Dermis blood vessel endothelial cell (primary cell): ENCODE data around the gene PPME1. TPM values are rescaled to one million over a fixed set of nuclear protein-coding genes. Genes with fewer than 3 reads are reported as not detected.

ENCODE experiments used
- DNase-seq: peaks from one replicate; pipeline ENCODE4 v3.0.0; 2010
- total RNA-seq: library from RNA; depleted of rRNA; stranded (reverse); fragments of >200 nt; gene quantifications from 2 replicates; pipeline ENCODE4 v1.2.3, GENCODE V29; 2014

Gene PPME1
- total RNA-seq, 1 donor from 2014 or later, result 15.1 TPM

DNA sequence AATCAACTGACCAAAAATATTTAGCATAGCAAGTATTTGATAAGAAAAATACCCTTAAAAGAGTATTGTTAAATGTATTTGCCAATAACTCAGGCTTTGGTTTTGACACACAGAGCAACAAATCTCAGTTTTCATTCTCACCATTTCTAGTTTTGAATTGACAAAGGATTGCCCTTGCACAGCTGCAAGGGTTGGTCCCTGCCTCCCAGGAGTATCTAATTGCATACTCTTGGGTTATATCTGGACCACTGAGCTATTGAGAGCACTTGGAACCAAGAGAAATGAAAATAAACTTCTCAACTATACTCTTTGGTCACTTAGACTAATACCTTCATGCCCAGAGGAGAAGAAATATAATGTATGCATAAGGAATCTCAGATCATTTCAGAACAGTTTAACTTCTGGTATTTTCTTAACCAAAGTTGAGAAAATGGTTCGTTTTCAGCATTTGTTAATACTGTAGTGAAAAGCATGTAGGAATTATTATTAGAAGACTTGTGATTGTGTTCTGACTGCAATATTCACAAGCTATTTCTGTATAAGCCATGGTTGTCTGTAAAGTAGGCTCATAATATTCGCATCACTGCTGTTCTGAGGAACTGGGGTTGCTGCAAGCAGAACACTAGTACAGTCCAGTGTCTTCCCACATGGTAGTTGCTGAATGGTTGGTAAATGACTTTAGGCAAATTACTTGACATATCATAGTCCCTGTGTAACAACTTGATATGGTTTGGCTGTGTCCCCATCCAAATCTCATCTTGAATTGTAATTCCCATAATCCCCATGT is 8.2 kb upstream of the PPME1 start:
- DNase-seq, result no peak

DNA sequence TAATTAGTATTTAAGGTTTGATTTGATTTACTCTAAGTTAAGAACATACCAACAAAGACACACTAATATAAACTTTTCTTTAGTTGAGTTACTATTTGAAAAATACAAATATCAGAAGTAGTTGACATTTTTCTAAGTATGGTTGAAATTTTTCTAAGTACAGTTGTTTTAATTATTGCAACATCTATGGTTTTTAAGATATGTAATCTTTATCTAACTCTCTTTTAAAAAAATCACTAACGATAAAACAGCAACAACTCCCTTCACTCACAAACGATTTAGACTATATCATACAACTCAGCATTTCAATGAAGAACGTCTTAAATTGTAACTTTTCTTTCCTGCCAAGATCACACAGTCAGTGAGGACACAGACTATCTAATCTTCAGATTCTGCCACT is 2.3 kb upstream of the PPME1 start:
- no peak for DNase-seq

- DNase-seq, result peak; percentile 18
These were observed 1.2 kb upstream of the PPME1 start for GRCh38 chr11:74169738-74170458.

GRCh38 chr11:74171630-74171968 is 510 bp downstream of the PPME1 start:
- DNase-seq, result no peak

DNA sequence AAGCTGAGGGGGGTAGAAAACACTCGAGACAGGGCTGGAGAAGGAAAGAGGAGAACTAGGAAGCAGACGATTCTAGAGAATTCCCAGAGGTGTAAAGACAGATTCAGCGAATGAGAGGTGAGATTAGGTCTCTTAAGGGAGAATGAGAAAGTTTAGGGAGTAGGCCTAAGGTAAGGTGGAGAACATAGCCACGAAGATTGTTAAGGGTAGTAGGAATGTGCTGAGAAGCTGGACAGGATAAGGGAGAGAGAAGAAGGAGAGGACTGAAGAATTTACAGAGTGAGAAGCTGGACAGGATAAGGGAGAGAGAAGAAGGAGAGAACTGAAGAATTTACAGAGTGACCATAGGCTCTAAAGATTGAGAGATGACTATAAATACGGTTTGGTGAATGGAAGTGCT is 908 bp downstream of the PPME1 start:
- peak; percentile 12 for DNase-seq

GRCh38 chr11:74175920-74176319 is 4.8 kb downstream of the PPME1 start:
- no peak for DNase-seq

DNA sequence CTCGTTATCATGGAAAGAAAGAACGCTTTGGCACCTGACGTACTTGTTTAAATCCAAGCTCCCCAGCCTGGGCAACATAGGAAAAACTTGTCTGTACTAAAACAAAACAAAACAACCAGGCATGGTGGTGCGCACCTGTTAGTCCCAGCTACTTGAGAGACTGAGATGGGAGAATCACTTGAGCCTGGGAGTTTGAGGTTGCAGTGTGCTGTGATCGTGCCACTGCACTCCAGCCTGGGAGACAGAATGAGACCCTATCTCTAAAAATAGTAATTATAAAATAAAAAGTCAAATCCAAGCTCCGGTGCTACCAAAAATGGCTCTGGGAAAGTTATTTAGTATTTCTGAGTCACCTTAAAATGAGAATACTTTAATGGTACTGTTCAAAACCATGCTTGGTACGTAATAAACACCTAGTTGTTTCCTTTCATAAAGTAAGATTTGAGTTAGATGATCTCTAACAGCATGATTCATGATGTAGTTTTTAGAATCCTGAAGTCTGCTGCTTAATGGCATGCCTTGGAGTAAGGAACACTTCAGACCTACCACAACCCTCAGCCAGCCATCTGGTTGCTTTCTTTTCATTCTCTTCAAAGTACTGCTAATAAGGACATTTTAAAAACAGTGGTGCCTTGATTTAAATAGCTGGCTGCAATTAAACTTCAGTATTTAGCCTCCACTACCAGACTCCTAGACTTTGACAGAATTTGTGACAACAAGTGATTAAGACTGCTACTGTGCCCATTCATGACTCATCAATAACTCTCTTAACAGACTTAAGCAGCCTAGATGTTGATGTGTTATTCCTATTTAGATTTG is 8.4 kb downstream of the PPME1 start:
- peak; percentile 30 for DNase-seq

DNA sequence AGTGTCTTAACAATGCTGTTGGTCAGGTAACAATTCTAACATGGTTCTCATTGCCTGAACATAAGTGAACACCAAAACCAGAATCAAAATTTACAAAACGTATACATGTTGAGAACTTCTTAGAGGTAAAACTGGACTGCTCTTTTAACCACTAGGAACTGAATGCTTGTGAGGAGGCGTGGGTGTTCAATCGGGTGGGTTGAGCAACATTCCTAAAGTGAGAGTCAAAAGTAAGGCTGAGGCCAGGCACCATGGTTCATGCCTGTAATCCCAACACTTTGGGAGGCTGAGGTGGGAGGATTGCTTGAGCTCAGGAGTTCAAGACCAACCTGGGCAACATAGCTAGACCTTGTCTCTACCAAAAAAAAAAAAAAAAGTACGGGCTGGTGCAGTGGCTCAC is 11.5 kb downstream of the PPME1 start:
- no peak for DNase-seq

- no peak for DNase-seq
These were observed 14.2 kb downstream of the PPME1 start for GRCh38 chr11:74185285-74185684.

GRCh38 chr11:74185695-74186094 is 14.6 kb downstream of the PPME1 start:
- DNase-seq, result no peak

DNA sequence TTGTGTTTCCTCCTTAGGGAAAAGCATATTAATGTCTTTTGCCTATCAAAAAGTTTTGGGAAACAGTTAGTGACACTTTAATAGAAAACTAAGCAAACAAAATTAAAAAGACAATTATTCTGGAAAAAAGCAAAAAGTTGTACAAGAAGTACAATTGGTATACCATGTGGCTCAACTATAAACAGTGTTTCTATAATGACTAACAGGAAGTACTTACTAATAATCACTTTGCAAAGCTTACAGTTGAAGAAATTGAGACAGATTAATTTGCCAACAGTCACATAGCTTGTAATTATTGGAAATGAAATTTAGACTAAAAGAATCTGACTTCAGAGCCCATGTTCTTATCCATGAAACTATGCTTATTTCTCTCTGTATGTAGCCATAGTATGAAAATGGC is 24.7 kb downstream of the PPME1 start:
- peak; percentile 40 for DNase-seq

GRCh38 chr11:74196781-74197486 is 25.8 kb downstream of the PPME1 start:
- no peak for DNase-seq

DNA sequence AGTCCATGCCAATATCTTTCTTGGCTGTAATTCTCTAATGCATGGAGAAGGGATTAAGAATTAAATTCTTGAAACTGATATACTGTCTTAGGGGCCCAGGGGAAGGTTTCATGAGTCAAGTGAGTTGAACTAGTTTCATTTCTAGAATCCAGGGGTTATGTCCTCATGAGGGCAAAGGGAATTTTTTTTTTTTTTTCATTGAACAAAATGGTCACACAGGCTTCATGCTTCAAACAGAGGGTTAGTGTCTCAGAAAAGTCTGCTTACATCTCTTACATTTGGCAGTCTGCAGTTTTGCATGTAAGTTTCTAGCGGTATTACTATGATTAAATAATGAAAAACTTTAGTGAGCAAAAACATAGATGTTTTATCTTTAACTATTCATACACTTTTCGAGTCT is 32.9 kb downstream of the PPME1 start:
- no peak for DNase-seq

GRCh38 chr11:74204701-74205100 is 33.6 kb downstream of the PPME1 start:
- DNase-seq, result no peak

DNA sequence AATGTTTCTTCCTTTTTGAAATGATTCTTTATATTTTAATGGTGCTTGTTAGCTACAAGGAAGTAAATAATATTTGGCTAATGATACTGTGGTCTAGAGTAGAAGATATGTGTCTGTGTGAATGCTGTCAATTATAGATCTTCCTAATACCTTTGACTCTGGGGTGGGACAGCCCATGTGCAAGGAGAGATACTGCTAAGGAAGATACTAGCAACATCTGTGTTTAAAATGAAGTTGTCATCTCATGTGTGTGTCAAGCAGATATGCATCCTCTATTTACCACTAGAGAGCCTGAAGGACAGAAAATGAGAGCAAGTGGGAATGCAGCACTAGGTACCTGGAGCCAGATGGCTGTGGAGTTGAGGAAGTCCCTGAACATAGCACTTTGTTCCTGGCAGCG is 34.1 kb downstream of the PPME1 start:
- no peak for DNase-seq

- DNase-seq, result no peak
These were observed 35.7 kb downstream of the PPME1 start for GRCh38 chr11:74206746-74207145.

GRCh38 chr11:74208507-74208906 is 37.4 kb downstream of the PPME1 start:
- DNase-seq, result no peak

DNA sequence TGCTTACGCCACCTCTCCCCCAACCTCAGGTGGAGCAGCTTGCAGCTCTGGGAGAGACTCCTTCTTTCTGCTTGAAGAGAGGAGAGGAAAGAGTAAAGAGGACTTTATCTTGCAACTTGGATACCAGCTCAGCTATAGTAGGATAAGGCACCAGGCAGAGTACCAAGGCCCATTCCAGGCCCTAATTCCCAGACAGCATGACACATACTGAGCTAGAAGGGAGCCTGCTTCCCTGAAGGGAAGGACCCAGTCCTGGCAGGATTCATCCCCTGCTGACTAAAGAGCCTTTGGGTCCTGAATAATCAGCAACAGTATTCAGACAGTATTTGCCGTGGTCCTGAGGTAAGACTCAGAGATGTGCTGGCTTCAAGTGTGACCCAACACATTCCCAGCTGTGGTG is 41.4 kb downstream of the PPME1 start:
- DNase-seq, result no peak

- no peak for DNase-seq
These were observed 49.3 kb downstream of the PPME1 start for GRCh38 chr11:74220376-74220775.

DNA sequence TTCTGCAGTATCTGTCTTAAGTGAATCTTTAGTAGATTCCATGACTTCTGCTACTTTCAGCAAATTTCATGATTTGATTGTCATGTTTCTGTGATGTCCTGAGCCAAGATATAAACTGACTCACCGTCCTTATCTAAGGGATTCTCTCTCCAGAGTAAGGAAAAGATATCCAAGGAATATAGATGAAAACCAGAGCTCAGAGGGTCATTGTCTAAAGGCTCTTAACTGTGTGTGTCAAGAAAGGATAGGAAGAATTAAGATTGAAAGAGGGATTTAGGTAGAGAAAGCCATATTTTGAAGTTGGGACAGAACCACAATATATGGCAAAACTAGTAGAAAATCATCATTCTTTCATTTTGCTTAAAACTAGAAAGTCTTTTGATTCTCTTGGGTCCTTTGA is 50.7 kb downstream of the PPME1 start:
- no peak for DNase-seq

DNA sequence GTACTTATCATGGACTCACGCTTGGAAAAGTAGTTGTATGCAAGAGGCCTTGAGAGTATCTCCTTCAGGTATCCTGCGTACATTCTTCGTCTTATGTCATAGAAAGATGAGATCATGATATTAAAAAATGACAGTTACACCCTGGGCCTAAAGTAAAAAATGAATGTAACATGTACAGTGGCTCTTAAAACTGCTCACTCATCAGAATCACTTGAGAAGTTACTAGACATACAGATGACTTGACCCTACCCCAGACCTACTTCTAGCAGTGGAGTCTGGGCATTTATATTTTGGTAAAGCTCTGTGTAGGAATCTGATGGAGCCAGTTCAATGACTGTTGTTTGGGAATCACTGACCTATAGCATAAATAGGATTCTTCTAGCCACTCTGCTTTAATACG is 54.5 kb downstream of the PPME1 start:
- no peak for DNase-seq

- no peak for DNase-seq
These were observed 55.8 kb downstream of the PPME1 start for GRCh38 chr11:74226907-74227306.
